Omental fat pad (tissue), 4 donors: ENCODE measurements around the gene CDYL2. TPM values are rescaled to one million over a fixed set of nuclear protein-coding genes. Genes with fewer than 3 reads are reported as not detected.
"Not testable (repeated sequence)": the region's sequence is repeated elsewhere in the genome, so short reads cannot be mapped to it uniquely, and the experiment has no call there.

ENCODE experiments used
- ATAC-seq: fragments of 150-250 bp; one replicate; pipeline ENCODE4 v1.9.1; 2016; ENCODE audit warnings: mild to moderate bottlenecking, moderate library complexity; ENCODE audit not compliant: low FRiP score
- DNase-seq: peaks from one replicate; pipeline ENCODE4 v3.0.0-alpha.2; 2019; ENCODE audit warnings: low spot score
- total RNA-seq, 4 donors: library from RNA; depleted of rRNA; stranded (reverse); fragments of >200 nt; gene quantifications; one replicate each; pipeline ENCODE4 v1.1.0, GENCODE V29; 2016
- TF ChIP-seq, protein P1 (sequence below), 3 donors: fragments of 450-650 bp; IDR thresholded peaks; one replicate each; pipeline ENCODE4 v1.5.1; 2016 to 2017; ENCODE audit warnings: antibody characterized with exemption in 3 of 3, mild to moderate bottlenecking in 3 of 3, moderate library complexity in 2 of 3

Gene CDYL2
- total RNA-seq, 4 donors from 2014 or later = 5.9 to 8.8 (median 6.6) TPM

DNA sequence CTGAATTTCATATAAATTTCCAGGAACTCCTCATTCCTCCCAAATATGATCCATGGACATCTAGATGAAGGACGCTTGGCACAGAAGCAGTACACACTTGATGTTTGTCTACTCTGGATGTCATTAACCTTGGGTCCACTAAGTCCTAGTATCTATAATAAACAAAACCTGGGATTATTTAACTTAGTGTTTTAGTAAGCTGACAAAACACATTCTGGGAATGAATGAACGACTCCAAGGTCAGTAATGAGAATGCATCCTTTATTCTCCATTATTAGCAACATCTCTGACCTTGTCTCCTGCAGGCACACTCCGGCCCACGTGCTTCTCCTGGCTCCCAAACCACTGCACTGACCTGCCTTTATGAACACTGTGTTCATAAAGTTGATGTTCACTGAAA lies 24.1 kb upstream of the CDYL2 start:
- no peak for DNase-seq
- ATAC-seq = no peak
- TF ChIP-seq, protein P1, sequence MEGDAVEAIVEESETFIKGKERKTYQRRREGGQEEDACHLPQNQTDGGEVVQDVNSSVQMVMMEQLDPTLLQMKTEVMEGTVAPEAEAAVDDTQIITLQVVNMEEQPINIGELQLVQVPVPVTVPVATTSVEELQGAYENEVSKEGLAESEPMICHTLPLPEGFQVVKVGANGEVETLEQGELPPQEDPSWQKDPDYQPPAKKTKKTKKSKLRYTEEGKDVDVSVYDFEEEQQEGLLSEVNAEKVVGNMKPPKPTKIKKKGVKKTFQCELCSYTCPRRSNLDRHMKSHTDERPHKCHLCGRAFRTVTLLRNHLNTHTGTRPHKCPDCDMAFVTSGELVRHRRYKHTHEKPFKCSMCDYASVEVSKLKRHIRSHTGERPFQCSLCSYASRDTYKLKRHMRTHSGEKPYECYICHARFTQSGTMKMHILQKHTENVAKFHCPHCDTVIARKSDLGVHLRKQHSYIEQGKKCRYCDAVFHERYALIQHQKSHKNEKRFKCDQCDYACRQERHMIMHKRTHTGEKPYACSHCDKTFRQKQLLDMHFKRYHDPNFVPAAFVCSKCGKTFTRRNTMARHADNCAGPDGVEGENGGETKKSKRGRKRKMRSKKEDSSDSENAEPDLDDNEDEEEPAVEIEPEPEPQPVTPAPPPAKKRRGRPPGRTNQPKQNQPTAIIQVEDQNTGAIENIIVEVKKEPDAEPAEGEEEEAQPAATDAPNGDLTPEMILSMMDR (IDR thresholded peaks at IDR 0.05) = no peak

DNA sequence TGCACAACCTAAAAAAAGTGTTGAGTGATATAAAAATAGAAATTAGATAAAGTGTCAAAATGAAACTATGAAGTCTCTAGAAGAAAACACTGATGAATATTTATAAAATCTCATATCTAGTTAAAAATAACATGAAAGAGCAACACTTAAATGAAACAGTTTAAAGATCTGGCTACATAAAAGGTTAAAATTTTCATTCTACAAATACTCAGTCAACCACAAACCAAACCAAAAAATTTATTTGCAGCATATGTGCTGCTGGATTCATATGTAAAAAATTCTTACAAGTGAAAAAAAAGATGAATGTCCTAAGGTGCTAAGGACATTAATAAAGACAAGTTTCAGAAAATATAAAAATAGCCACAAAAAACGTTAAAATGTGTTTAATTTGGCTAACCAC lies 22.6 kb upstream of the CDYL2 start:
- DNase-seq (no peak), ATAC-seq (no peak)
- TF ChIP-seq, protein P1 (IDR thresholded peaks at IDR 0.05) = no peak

DNA sequence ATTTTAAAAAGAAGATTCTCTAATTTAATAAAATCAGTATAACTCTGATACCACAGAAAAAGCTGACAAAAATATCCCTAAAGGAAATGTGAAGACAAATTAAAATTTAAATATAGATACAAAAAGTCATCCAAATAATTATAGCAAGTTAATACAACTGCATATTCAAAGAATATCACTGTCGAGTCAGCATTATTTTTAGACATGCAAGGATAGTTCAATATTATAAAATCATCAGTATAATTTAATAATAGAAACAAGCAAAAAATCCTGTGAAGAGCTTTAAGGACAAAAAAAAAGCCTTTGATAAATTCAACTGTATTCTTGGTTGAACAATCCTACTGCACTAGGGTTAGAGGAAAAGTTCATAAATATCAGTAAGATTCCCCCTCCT lies 21.0 kb upstream of the CDYL2 start:
- TF ChIP-seq, protein P1 (IDR thresholded peaks at IDR 0.05) = no peak
- DNase-seq (no peak), ATAC-seq (no peak)

DNA sequence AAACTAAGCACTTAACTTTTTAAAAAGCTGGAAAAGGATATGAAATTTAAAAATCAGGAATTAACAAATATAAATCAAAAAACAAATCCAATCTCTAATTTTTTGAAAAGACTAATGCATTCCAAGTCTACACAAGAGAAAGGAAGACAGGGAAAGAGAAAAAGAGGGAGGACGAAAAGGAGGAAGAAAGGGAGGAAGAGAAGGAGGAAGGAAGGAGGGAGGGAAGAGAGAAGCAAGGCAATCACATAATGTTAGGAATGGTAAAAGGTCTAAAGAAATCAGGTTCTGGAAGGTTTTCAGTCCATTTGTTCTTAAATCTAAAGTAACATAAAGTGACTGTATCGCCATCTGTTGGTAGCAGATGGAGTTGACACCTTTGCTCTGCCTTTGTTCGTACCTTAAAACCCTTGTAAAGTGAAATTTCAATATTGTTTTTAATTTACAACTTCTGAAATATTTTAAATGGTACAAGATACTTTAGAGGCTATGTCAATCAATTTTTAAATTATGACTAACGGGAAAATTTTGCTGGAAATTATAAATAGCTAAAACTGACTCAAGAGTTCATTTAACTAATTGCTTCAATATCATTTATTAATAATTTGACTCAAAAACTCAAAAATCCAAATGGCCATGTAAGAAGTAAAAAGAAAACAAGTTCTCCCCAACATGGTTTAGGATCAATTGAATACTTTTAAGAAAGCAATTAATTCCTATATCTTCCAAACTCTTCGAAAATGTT lies 20.4 kb upstream of the CDYL2 start:
- no peak for DNase-seq

DNA sequence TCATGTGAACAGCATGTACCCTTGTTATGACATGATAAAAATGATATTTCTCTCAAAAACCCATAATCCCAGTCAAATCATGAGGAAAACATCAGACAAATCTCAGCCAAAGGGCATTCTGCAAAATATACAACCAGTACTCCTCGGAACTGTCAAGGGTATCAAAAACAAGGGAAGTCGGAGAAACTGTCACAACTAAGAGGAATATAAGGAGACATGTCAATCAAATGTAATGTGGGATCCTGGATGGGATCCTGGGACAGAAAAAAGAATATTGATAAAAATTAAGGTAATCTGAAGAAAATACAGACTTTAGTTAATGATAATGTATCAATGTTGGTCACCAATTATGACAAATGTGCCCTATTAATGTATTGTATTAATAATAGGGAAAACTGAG lies 15.6 kb upstream of the CDYL2 start:
- DNase-seq (no peak), ATAC-seq (no peak)
- TF ChIP-seq, protein P1 (IDR thresholded peaks at IDR 0.05) = no peak

More for the DNA sequence above, 20.4 kb upstream of the CDYL2 start:
- no peak for ATAC-seq
- TF ChIP-seq, protein P1 (IDR thresholded peaks at IDR 0.05) = no peak

DNA sequence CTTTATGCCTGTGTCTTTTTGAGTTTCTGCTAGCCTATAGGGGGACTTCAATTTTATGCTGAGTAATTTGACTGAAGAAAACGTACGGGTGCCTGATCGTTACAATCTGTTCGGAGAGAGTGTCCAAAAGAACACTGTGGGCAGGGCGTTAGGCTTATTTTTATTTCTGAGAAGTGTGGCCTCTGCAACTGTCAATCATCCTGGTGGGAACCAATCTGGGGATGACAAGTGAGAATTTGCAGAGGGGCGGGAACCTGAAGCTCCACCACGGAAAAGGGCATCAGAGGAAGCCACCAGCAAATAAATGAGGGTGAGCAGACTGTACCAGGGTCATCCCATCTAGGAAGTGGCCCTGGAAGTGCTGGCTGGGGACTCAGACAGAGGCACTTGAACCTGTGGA lies 12.0 kb upstream of the CDYL2 start:
- ATAC-seq (no peak), DNase-seq (no peak)
- TF ChIP-seq, protein P1 (IDR thresholded peaks at IDR 0.05) = no peak

DNA sequence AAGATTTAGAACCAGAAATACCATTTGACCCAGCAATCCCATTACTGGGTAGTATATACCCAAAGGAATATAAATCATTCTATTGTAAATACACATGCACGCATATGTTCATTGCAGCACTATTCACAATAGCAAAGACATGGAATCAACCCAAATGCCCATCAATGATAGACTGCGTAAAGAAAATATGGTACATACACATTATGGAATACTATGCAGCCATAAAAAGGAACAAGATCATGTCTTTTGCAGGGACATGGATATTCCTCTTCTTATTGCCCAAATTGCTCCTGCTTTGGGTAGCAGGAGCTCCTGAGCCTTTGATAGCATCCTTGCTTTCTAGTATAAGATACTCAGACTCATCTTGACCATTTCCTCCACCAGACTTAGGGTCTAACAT lies 10.9 kb upstream of the CDYL2 start:
- ATAC-seq, DNase-seq: not testable (repeated sequence)
